H9 (cell line): Measurements from ENCODE around the gene OR52K2. TPM values are rescaled to one million over a fixed set of nuclear protein-coding genes. Genes with fewer than 3 reads are reported as not detected.

Source experiments
- DNase-seq: peaks from one replicate; pipeline ENCODE4 v3.0.0-alpha.2; 2017
- H2AFZ ChIP-seq: one replicate; pipeline ENCODE4 v1.6.1; 2013; ENCODE audit warnings: mild to moderate bottlenecking, low read length, control low read depth, moderate library complexity
- H2AK5ac ChIP-seq: 2 replicates; pipeline ENCODE4 v1.6.1; 2013; ENCODE audit warnings: low read length, control low read depth, mixed read lengths; ENCODE audit not compliant: insufficient read length
- H2BK120ac ChIP-seq: one replicate; pipeline ENCODE4 v1.6.1; 2013; ENCODE audit warnings: low read depth, mild to moderate bottlenecking, low read length, control low read depth, inconsistent platforms; ENCODE audit not compliant: poor library complexity, severe bottlenecking
- H2BK12ac ChIP-seq: 2 replicates; pipeline ENCODE4 v1.6.1; 2013; ENCODE audit warnings: low read length, control low read depth, mixed read lengths, low read depth; ENCODE audit not compliant: insufficient read length
- H2BK15ac ChIP-seq: 2 replicates; pipeline ENCODE4 v1.6.1; 2013; ENCODE audit warnings: low read depth, low read length, control low read depth
- H2BK20ac ChIP-seq: one replicate; pipeline ENCODE4 v1.6.1; 2013; ENCODE audit warnings: low read depth, mild to moderate bottlenecking, low read length, control low read depth, inconsistent platforms; ENCODE audit not compliant: poor library complexity, severe bottlenecking
- H2BK5ac ChIP-seq: 2 replicates; pipeline ENCODE4 v1.6.1; 2013; ENCODE audit warnings: low read length, control low read depth, mixed read lengths; ENCODE audit not compliant: insufficient read length
- H3K14ac ChIP-seq: 2 replicates; pipeline ENCODE4 v1.6.1; 2013; ENCODE audit warnings: low read length, control low read depth; ENCODE audit not compliant: insufficient read depth
- H3K18ac ChIP-seq: 2 replicates; pipeline ENCODE4 v1.6.1; 2013; ENCODE audit warnings: low read depth, mild to moderate bottlenecking, mixed read lengths, low read length, control low read depth; ENCODE audit not compliant: insufficient read length
- H3K23ac ChIP-seq: 2 replicates; pipeline ENCODE4 v1.6.1; 2013; ENCODE audit warnings: low read length, control low read depth, mixed read lengths, low read depth; ENCODE audit not compliant: insufficient read length
- H3K23me2 ChIP-seq: 2 replicates; pipeline ENCODE4 v1.6.1; 2013; ENCODE audit warnings: low read depth, mild to moderate bottlenecking, mixed read lengths, low read length, control low read depth; ENCODE audit not compliant: insufficient read length, poor library complexity, severe bottlenecking
- H3K27ac ChIP-seq: 2 replicates; pipeline ENCODE4 v1.5.1; 2013; ENCODE audit warnings: low read length, control low read depth, mixed read lengths, low read depth; ENCODE audit not compliant: insufficient read length
- H3K27me3 ChIP-seq: 2 replicates; pipeline ENCODE4 v1.6.1; 2013; ENCODE audit warnings: low read length, control low read depth, inconsistent platforms; ENCODE audit not compliant: insufficient read depth
- H3K4ac ChIP-seq: 2 replicates; pipeline ENCODE4 v1.6.1; 2013; ENCODE audit warnings: low read depth, mild to moderate bottlenecking, control low read depth, inconsistent platforms, low read length, moderate library complexity
- H3K4me1 ChIP-seq: 2 replicates; pipeline ENCODE4 v1.6.1; 2013; ENCODE audit warnings: low read length, control low read depth, inconsistent platforms; ENCODE audit not compliant: insufficient read depth
- H3K4me2 ChIP-seq: 2 replicates; pipeline ENCODE4 v1.6.1; 2013; ENCODE audit warnings: low read length, control low read depth, mixed read lengths; ENCODE audit not compliant: insufficient read length, insufficient read depth
- H3K56ac ChIP-seq: 2 replicates; pipeline ENCODE4 v1.6.1; 2013; ENCODE audit warnings: low read depth, mild to moderate bottlenecking, mixed read lengths, low read length, control low read depth; ENCODE audit not compliant: insufficient read length
- H3K79me1 ChIP-seq: 2 replicates; pipeline ENCODE4 v1.6.1; 2013; ENCODE audit warnings: low read depth, mild to moderate bottlenecking, moderate library complexity, low read length, control low read depth, inconsistent platforms; ENCODE audit not compliant: insufficient read depth, poor library complexity, severe bottlenecking
- H3K79me2 ChIP-seq: 2 replicates; pipeline ENCODE4 v1.6.1; 2013; ENCODE audit warnings: low read length, control low read depth, inconsistent platforms; ENCODE audit not compliant: insufficient read depth
- H3K9ac ChIP-seq: 2 replicates; pipeline ENCODE4 v1.6.1; 2013; ENCODE audit warnings: low read length, control low read depth, mixed read lengths; ENCODE audit not compliant: insufficient read length; ENCODE audit errors: extremely low read depth
- H3K9me3 ChIP-seq: one replicate; pipeline ENCODE4 v1.6.1; 2013; ENCODE audit warnings: low read depth, low read length, inconsistent platforms; ENCODE audit not compliant: control insufficient read depth
- H3T11ph ChIP-seq: one replicate; pipeline ENCODE4 v1.6.1; 2013; ENCODE audit warnings: mild to moderate bottlenecking, low read length, control low read depth, inconsistent platforms
- H4K20me1 ChIP-seq: one replicate; pipeline ENCODE4 v1.6.1; 2013; ENCODE audit not compliant: control insufficient read depth, insufficient read length, insufficient read depth
- H4K5ac ChIP-seq: 2 replicates; pipeline ENCODE4 v1.6.1; 2013; ENCODE audit warnings: low read depth, mild to moderate bottlenecking, mixed read lengths, low read length, control low read depth; ENCODE audit not compliant: insufficient read length
- H4K8ac ChIP-seq: replicated peaks from 2 replicates; pipeline ENCODE4 v1.6.1; 2013; ENCODE audit warnings: low read length, control low read depth, mixed read lengths, low read depth; ENCODE audit not compliant: insufficient read length
- H4K91ac ChIP-seq: 2 replicates; pipeline ENCODE4 v1.6.1; 2013; ENCODE audit warnings: low read depth, mild to moderate bottlenecking, moderate library complexity, mixed read lengths, low read length, control low read depth; ENCODE audit not compliant: insufficient read length
- H3K27ac Mint-ChIP-seq, 3 experiments: 2 replicates in 2 of 3; 3 replicates in 1 of 3; pipeline ENCODE4 v1.8.0; 2020 to 2021; ENCODE audit warnings: mixed read lengths in 3 of 3, mild to moderate bottlenecking in 1 of 3, moderate library complexity in 1 of 3
- H3K27me3 Mint-ChIP-seq: 2 replicates; pipeline ENCODE4 v1.8.0; 2021; ENCODE audit warnings: low read depth, mild to moderate bottlenecking, moderate library complexity, mixed read lengths
- H3K36me3 Mint-ChIP-seq, 3 experiments: 2 replicates in 2 of 3; 3 replicates in 1 of 3; pipeline ENCODE4 v1.8.0; 2020 to 2021; ENCODE audit warnings: low read depth in 3 of 3, mixed read lengths in 3 of 3; ENCODE audit not compliant: insufficient read depth in 1 of 3
- H3K4me1 Mint-ChIP-seq, 2 experiments: 2 replicates each; pipeline ENCODE4 v1.8.0; 2020; ENCODE audit warnings: mixed read lengths in 2 of 2
- H3K4me3 Mint-ChIP-seq, 2 experiments: 2 replicates in 1 of 2; 3 replicates in 1 of 2; pipeline ENCODE4 v1.8.0; 2020 to 2021; ENCODE audit warnings: mild to moderate bottlenecking in 2 of 2, mixed read lengths in 2 of 2, moderate library complexity in 1 of 2
- H3K9me3 Mint-ChIP-seq, 2 experiments: 2 replicates in 1 of 2; 3 replicates in 1 of 2; pipeline ENCODE4 v1.8.0; 2020; ENCODE audit warnings: mild to moderate bottlenecking in 2 of 2, mixed read lengths in 2 of 2, moderate library complexity in 1 of 2
- CTCF ChIP-seq: fragments of 200-600 bp; sonication (generic); conservative IDR thresholded peaks from 3 replicates; pipeline ENCODE4 v1.8.0; 2021; ENCODE audit warnings: antibody characterized with exemption, mild to moderate bottlenecking
- WGBS: extraction: QIAGEN DNeasy Blood & Tissue Kit; methylation state at CpG from one replicate; pipeline ENCODE4 v1.1.7; 2013; ENCODE audit warnings: missing lambda C conversion rate, low lambda C conversion rate, mixed read lengths; ENCODE audit not compliant: insufficient read length; ENCODE audit errors: extremely low coverage; 5-methylcytosine and 5-hydroxymethylcytosine counted together
- total RNA-seq: library from RNA; stranded (reverse); gene quantifications from 2 replicates; pipeline ENCODE4 v1.2.1, GENCODE V29; 2021

The OR52K2 gene
- total RNA-seq, 1 experiment from 2014 or later: not detected

- Histone ChIP-seq H3K4me1 (no peaks in the 10 kb centered on the region; the same call in 1 of the 2 replicates), H2BK5ac (no peak overlapping the region), H3K14ac (no peak overlapping the region), H3T11ph (no peak overlapping the region), H3K23me2 (no peaks in the 10 kb centered on the region), H2BK12ac (no peak overlapping the region), H3K27ac (no peak overlapping the region), H3K23ac (no peak overlapping the region), H3K4ac (no peak overlapping the region), H3K79me2 (no peaks in the 10 kb centered on the region), H4K20me1 (no peaks in the 10 kb centered on the region), H3K9me3 (no peaks in the 10 kb centered on the region), H3K27me3 (no peaks in the 10 kb centered on the region), H2AK5ac (no peak overlapping the region), H3K18ac (no peak overlapping the region), H3K4me2 (no peak overlapping the region), H2BK15ac (no peak overlapping the region), H3K79me1 (no peaks in the 10 kb centered on the region), H2BK120ac (no peak overlapping the region), H4K8ac (no peak overlapping the region), H4K5ac (no peak overlapping the region), H3K56ac (no peak overlapping the region), H4K91ac (no peak overlapping the region), H2AFZ (no peak overlapping the region), H3K9ac (no peak overlapping the region), H2BK20ac (no peak overlapping the region)
- DNase-seq: no peak
- Mint-ChIP-seq H3K27me3 (peaks cover under 1% of the 10 kb centered on the region; the same call in 1 of the 2 replicates), H3K36me3 (peaks cover 0 to 4% (median 0%) of the 10 kb centered on the region in 3 experiments; a peak in 2 of 7 replicates), H3K9me3 (peaks cover 2 to 7% of the 10 kb centered on the region in 2 experiments; a peak in 3 of 5 replicates), H3K4me3 (no peak overlapping the region), H3K27ac (no peak overlapping the region), H3K4me1 (no peaks in the 10 kb centered on the region)
- WGBS: no CpG with 5 or more reads among the region's 1 CpG
- no peak for TF ChIP-seq CTCF
These were observed 6.3 kb downstream of the OR52K2 start for GRCh38 chr11:4455419-4455818.
